Mammary microvascular endothelial cell (primary cell): ENCODE measurements around the gene BAG2. TPM values are rescaled to one million over a fixed set of nuclear protein-coding genes. Genes with fewer than 3 reads are reported as not detected.

Source experiments
- total RNA-seq: library from RNA; depleted of rRNA; stranded (reverse); fragments of >200 nt; gene quantifications from 2 replicates; pipeline ENCODE4 v1.2.3, GENCODE V29; 2015

The BAG2 gene
- total RNA-seq, result 5.7 and 5.8 TPM in 2 replicates

DNA sequence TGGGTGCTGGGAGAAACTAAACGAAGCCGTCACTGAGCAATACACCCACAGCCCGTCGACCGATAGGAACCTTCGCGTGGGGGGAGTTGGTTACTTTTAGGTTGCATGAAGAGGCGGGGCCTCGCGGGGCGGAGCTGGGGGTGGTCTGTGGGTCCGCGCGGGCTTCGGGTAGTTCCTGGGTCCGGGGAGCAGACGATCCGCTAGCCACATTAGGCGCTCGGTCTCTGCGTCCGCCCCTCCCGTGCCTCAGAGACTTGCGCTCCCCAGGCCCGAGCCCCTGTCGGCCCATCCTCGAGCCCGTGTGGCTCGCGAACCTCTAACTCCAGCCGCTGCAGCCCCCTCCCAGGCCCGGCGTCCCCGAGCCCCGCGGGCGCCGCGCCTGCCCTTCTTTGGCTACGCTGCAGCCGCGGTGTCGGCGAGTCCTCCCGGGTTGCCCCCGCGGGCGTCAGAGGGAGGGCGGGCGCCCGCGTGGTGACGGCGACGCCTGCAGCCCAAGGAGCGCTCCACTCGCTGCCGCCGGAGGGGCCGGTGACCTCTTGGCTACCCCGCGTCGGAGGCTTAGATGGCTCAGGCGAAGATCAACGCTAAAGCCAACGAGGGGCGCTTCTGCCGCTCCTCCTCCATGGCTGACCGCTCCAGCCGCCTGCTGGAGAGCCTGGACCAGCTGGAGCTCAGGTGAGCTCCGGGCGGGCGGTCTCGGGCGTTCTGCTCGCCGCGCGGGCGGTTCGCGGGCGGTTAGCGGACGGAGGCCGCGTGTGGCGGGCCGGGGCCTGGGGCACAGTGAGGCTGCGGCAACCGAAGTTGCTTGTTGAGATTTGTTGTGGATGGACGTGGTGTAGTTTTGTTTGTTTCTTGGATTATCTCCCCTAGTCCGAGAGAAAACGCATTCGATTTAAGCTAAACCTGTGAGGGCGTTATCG lies at the start of gene BAG2:
Gene BAG2 (plus strand): TSS at position 191 of the 920 bp plus-strand sequence. CDS start 372 bp downstream, at position 563.

DNA sequence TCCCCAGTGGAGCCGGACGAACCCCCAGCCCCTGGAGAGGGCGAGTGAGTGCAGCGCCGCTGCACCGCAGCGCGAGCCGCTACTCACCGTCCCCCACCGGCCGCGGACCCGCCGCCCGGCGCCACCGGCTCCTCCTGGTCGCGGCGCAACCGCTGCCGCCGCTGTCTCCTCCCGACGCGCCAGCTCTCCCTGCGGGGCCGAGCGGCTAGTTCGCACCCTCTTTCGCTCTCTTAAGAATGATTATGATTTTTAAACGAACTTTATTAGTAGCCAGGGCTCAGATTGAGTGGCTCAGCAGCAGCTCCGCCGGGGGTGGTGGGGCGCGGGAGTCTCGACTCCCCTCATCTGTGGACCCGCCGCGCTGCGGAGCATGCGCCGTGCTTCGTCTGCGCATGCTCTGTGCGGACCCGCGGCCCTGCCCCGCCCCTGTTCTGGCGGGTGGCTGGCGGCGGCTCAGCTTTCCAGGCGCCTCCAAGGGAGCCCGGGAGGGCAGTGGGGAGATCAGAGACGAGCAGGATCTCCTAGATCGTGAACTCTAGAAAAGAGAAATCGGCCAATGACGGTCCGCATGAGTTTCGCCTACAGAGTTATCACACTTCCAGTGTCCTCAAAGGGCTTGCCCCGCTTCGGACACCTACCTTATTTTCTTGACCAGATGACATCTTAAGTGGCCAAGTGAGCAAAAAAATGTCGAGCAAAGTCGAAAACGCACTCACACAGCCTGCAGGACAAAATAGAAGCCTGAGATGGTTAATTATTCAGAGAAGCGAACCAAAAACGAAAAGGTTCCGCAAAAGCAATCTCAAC lies 50.0 kb downstream of the BAG2 start, which contains the start of gene RAB23:
Gene RAB23 (minus strand): TSS at position 372 of the 807 bp plus-strand sequence. CDS start 11,927 bp downstream, outside the sequence.

Other genes with a start within 250 kb of the BAG2 start
- 0.33 TPM in 1 of 2 replicates, not detected in the other for gene BEND6, start 217.2 kb upstream of the BAG2 start, total RNA-seq
- gene KIAA1586, start 125.6 kb upstream of the BAG2 start, total RNA-seq, result 4.9 and 6.2 TPM in 2 replicates
- 18.6 TPM in 2 replicates for gene ZNF451, start 82.1 kb upstream of the BAG2 start, total RNA-seq
- 10.1 and 11.1 TPM in 2 replicates for gene RAB23, start 50.0 kb downstream of the BAG2 start, total RNA-seq
- 18.7 and 21.7 TPM in 2 replicates for gene PRIM2, start 145.3 kb downstream of the BAG2 start, total RNA-seq